Measurements from ENCODE around the gene KRT33A. TPM values are rescaled to one million over a fixed set of nuclear protein-coding genes. Genes with fewer than 3 reads are reported as not detected.
"Not testable (repeated sequence)": the region's sequence is repeated elsewhere in the genome, so short reads cannot be mapped to it uniquely, and the experiment has no call there.

The KRT33A gene
- total and polyA plus RNA-seq, 2 experiments from 2014 or later: not detected

GRCh38 chr17:41346421-41346820 is 4.2 kb downstream of the KRT33A start:
- H3K9me3 Mint-ChIP-seq: peaks cover 21% of the 10 kb centered on the region
- DNase-seq (ENCODE audit: low spot score); H3K27ac ChIP-seq (ENCODE audit: low read depth); H3F3A ChIP-seq (replicated peaks; ENCODE audit: low read depth); H3K27me3 ChIP-seq (ENCODE audit: insufficient read depth); H3K36me3 Mint-ChIP-seq (ENCODE audit: low read depth); H3K9me2 ChIP-seq (ENCODE audit: insufficient read depth); H3K4me1 Mint-ChIP-seq; H3K36me3 ChIP-seq (ENCODE audit: insufficient read depth); H3K4me1 ChIP-seq (ENCODE audit: insufficient read depth); H3K27ac Mint-ChIP-seq; H4K20me1 ChIP-seq (replicated peaks; ENCODE audit: insufficient read depth); H2AFZ ChIP-seq; H3K27me3 Mint-ChIP-seq (ENCODE audit: insufficient read depth, low read depth, poor library complexity); ATAC-seq; H3K4me3 Mint-ChIP-seq; H3K4me3 ChIP-seq; H3K79me2 ChIP-seq (replicated peaks; ENCODE audit: insufficient read depth); H3K4me2 ChIP-seq: not testable (repeated sequence)

GRCh38 chr17:41345992-41346391 is 4.6 kb downstream of the KRT33A start:
- no peak overlapping the region for H3K4me2 ChIP-seq
- H3K27me3 ChIP-seq (ENCODE audit: insufficient read depth): no peaks in the 10 kb centered on the region
- no peak overlapping the region for H3K4me3 ChIP-seq
- no peak overlapping the region for H2AFZ ChIP-seq
- H3K79me2 ChIP-seq (replicated peaks; ENCODE audit: insufficient read depth): no peaks in the 10 kb centered on the region
- Mint-ChIP-seq H3K4me1 (no peaks in the 10 kb centered on the region), H3K9me3 (peaks cover 21% of the 10 kb centered on the region), H3K27me3 (ENCODE audit: insufficient read depth, low read depth, poor library complexity) (no peaks in the 10 kb centered on the region), H3K4me3 (no peak overlapping the region), H3K27ac (no peak overlapping the region), H3K36me3 (ENCODE audit: low read depth) (no peaks in the 10 kb centered on the region; the same call in 2 of the 3 replicates)
- TF ChIP-seq ZNF331 (CRISPR knock-in tag; IDR thresholded peaks at IDR 0.05; ENCODE audit: low read depth) (no peak), ZNF114 (CRISPR knock-in tag; IDR thresholded peaks at IDR 0.05) (no peak), ZNF462 (CRISPR knock-in tag; IDR thresholded peaks at IDR 0.05) (no peak), REST (IDR thresholded peaks at IDR 0.05; ENCODE audit: unreplicated experiment) (no peak), STAT1 (IDR thresholded peaks at IDR 0.05; ENCODE audit: unreplicated experiment) (no peak), JUNB (IDR thresholded peaks at IDR 0.05; ENCODE audit: unreplicated experiment) (no peak), CREB1 (CRISPR knock-in tag; IDR thresholded peaks at IDR 0.05; ENCODE audit: low read depth) (no peak)
- no peak for DNase-seq (ENCODE audit: low spot score)
- H4K20me1 ChIP-seq (replicated peaks; ENCODE audit: insufficient read depth): 0 out of 2 replicates have a peak, but pooled peaks cover 4% of the 10 kb centered on the region
- H3F3A ChIP-seq (replicated peaks; ENCODE audit: low read depth): no peaks in the 10 kb centered on the region
- 0 out of 2 replicates have a peak, but pooled peaks cover 5% of the 10 kb centered on the region for H3K9me2 ChIP-seq (ENCODE audit: insufficient read depth)
- no peak overlapping the region for H3K27ac ChIP-seq (ENCODE audit: low read depth)
- H3K4me1 ChIP-seq (ENCODE audit: insufficient read depth): no peaks in the 10 kb centered on the region
- no peaks in the 10 kb centered on the region for H3K36me3 ChIP-seq (ENCODE audit: insufficient read depth)
- no peak for ATAC-seq

All from GM23338 (cell line).